ENCODE measurements around the gene CLIC4. TPM values are rescaled to one million over a fixed set of nuclear protein-coding genes. Genes with fewer than 3 reads are reported as not detected.

Gene CLIC4
- total RNA-seq, 2 donors from 2014 or later = 236 to 265 TPM

- H3K4me3 ChIP-seq = no peak overlapping the region
- H3K9me3 ChIP-seq = no peaks in the 10 kb centered on the region
- DNase-seq (ENCODE audit: low spot score) = no peak
- no peaks in the 10 kb centered on the region for H3K36me3 ChIP-seq
- no peak overlapping the region for H3K27ac ChIP-seq
- no peaks in the 10 kb centered on the region for H3K27me3 ChIP-seq
- TF ChIP-seq CTCF (IDR thresholded peaks at IDR 0.05) = no peak
- peaks cover 0 to 17% of the 10 kb centered on the region in 2 donors for H3K4me1 ChIP-seq
Measured at GRCh38 chr1:24742090-24742938, 2.9 kb upstream of the CLIC4 start.

GRCh38 chr1:24743404-24744211 is 1.6 kb upstream of the CLIC4 start:
- Histone ChIP-seq H3K27me3 (no peaks in the 10 kb centered on the region), H3K36me3 (no peaks in the 10 kb centered on the region), H3K4me1 (peaks cover 0 to 28% of the 10 kb centered on the region in 2 donors), H3K27ac (peak overlapping the region; percentile 79 to 98), H3K4me3 (no peak overlapping the region), H3K9me3 (no peaks in the 10 kb centered on the region)
- no peak for DNase-seq (ENCODE audit: low spot score)
- no peak for TF ChIP-seq CTCF (IDR thresholded peaks at IDR 0.05)

DNA sequence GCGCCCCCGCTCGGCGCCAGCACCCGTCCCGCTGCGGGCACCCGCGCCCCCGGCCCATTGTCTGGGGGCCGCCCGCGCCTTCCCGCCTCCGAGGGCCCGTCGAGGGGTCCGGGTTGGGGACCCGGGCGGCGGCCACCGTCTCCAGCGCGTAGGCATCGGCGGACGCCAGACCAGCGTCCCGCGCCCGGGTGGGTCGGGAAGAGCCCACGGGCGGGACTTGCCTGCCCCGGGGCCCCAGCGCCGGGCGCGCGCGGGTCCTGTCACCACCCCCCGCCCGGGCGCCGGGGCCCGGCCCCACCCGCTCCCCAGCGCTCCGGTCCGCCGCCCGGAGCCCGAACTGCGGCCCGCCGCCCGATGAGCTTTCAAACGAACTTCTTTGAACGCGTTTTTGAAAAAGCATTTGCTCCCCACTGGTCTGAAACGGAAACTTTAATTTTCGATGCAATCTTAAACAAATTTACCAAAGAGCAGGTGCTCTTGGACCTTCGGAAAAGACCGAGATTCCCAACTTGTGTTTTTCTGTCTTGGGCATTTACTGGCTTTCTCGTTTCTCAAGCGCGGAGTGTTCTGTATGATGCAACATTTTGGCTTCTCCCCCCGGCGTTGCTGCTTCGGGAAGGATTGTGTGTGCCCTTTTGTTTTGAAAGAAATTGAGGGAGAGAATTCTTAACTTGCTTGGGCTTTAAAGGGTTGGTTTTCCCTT is 615 bp downstream of the CLIC4 start:
- no peaks in the 10 kb centered on the region for H3K27me3 ChIP-seq
- H3K27ac ChIP-seq = peak overlapping the region; percentile 95 to 98
- H3K4me3 ChIP-seq = peak overlapping the region; percentile 79 to 95
- H3K36me3 ChIP-seq = no peaks in the 10 kb centered on the region
- peaks cover 0 to 51% of the 10 kb centered on the region in 2 donors for H3K4me1 ChIP-seq
- DNase-seq (ENCODE audit: low spot score) = peak; percentile 84
- H3K9me3 ChIP-seq = no peaks in the 10 kb centered on the region
- no peak for TF ChIP-seq CTCF (IDR thresholded peaks at IDR 0.05)

- Histone ChIP-seq H3K27ac (peak overlapping the region; percentile 55 to 60), H3K4me1 (peaks cover 0 to 72% of the 10 kb centered on the region in 2 donors), H3K9me3 (no peaks in the 10 kb centered on the region), H3K36me3 (no peaks in the 10 kb centered on the region), H3K27me3 (no peaks in the 10 kb centered on the region), H3K4me3 (peak overlapping the region; percentile 79 to 95)
- no peak for DNase-seq (ENCODE audit: low spot score)
- no peak for TF ChIP-seq CTCF (IDR thresholded peaks at IDR 0.05)
Measured at GRCh38 chr1:24748191-24749121, 3.2 kb downstream of the CLIC4 start.

GRCh38 chr1:24749252-24749651 is 4.0 kb downstream of the CLIC4 start:
- H3K27ac ChIP-seq = peak overlapping the region in 1 of 2 donors; percentile 55
- H3K27me3 ChIP-seq = no peaks in the 10 kb centered on the region
- peaks cover 0 to 72% of the 10 kb centered on the region in 2 donors for H3K4me1 ChIP-seq
- TF ChIP-seq CTCF (IDR thresholded peaks at IDR 0.05) = no peak
- no peaks in the 10 kb centered on the region for H3K36me3 ChIP-seq
- DNase-seq (ENCODE audit: low spot score) = no peak
- H3K9me3 ChIP-seq = no peaks in the 10 kb centered on the region
- no peak overlapping the region for H3K4me3 ChIP-seq

All from right atrium auricular region (tissue), 2 donors.